Right renal cortex interstitium (tissue), 3 donors: ENCODE measurements around the gene PTPRT. TPM values are rescaled to one million over a fixed set of nuclear protein-coding genes. Genes with fewer than 3 reads are reported as not detected.
"Not testable (repeated sequence)": the region's sequence is repeated elsewhere in the genome, so short reads cannot be mapped to it uniquely, and the experiment has no call there.

Experiments used
- DNase-seq, 3 donors: peaks; one replicate each; pipeline ENCODE4 v3.0.0-alpha.2; 2013; ENCODE audit warnings: low read depth in 3 of 3, low spot score in 2 of 3
- polyA plus RNA-seq, 3 donors: library from polyadenylated mRNA; unstranded; fragments of 120-200 nt; gene quantifications; one replicate each; pipeline ENCODE4 v1.2.1, GENCODE V29; 2013; ENCODE audit not compliant: insufficient read length in 3 of 3

Gene PTPRT
- polyA plus RNA-seq, 3 donors, result 0.33 to 1.4 (median 1.0) TPM

DNA sequence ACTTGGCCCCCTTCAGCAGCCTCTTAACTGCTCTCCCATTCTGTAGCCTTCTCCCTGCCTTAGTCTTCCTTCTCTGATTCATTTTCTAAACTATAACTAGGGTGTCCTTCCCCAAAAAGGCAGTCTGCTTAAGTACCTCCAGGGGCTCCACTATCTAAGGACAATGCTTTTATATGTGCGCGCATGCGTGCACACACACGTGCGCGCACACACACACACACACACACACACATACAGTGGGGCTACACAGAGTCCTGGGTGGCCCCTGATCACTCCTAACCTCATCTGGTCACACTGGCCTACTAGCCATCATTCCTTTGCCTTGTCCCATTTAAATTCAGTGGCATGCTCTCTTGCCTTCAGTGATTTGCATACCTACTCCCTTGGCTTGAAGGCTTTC lies 917.2 kb downstream of the PTPRT start:
- DNase-seq, result no peak

DNA sequence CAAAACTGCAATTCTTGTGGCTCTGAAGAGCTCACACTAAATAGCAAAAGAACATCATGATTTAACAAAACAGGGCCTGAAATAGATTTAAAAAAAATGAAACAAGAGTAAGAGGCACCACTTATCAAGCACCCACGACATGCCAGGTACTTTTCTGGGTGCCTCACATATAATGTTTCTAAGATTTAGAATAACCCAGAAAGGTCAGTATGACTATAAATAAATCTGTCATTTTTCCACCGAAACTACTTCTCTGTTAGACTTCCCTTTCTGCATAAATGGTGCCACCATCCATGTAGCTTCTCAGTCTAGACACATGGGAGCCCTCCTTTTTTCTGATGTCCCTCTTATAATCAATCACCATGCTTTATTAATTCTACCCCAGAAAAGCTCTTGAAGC lies 919.2 kb downstream of the PTPRT start:
- no peak for DNase-seq

GRCh38 chr20:42267793-42268384 lies 921.8 kb downstream of the PTPRT start:
- no peak for DNase-seq

DNA sequence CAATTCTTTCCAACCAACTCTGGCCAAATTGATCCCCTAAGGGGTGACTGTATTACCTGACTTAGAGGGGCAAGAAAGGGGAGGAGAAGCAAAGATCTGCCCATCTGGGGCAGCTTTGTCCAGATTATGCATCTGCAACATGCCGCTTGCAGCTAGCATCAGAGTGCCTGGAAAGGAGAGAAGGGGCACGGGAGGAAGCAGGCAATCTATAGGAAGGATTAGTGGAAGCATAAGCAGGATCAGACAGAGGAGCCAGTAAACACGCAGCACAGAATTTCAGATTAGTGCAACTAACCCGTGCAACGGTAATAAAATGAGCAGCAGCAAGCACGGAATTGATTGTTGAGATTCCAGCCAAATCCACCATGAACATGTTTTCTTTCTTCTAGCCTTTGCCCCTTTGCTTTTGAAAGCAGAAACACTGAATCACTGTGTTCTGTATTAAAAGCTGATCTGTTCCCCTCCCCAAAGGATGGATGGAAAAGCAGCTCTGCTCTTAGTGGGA lies 927.9 kb downstream of the PTPRT start:
- DNase-seq, result no peak

DNA sequence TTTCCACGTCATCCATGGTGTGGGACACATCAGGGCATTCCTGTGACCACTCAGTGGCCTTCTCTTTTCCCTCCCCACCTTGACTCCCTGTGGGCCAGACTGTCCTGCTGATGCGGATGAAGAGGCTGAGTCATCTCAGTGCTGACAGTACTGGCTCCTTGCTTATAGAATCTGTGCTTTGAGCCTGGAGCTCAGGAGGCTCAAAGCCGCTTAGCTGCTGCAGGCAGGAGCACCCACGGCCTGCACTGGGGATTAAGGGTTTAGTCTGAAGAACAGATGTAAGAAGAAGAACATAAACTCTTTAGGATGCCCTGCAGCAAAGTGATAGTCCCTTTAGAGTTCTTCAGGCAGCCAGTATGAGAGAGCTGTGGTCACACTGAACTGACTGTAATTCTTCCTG lies 929.5 kb downstream of the PTPRT start:
- DNase-seq, result no peak

- DNase-seq, result no peak
These were observed 930.3 kb downstream of the PTPRT start for GRCh38 chr20:42259389-42259788.

- no peak for DNase-seq
These were observed 931.0 kb downstream of the PTPRT start for GRCh38 chr20:42258564-42259302.

DNA sequence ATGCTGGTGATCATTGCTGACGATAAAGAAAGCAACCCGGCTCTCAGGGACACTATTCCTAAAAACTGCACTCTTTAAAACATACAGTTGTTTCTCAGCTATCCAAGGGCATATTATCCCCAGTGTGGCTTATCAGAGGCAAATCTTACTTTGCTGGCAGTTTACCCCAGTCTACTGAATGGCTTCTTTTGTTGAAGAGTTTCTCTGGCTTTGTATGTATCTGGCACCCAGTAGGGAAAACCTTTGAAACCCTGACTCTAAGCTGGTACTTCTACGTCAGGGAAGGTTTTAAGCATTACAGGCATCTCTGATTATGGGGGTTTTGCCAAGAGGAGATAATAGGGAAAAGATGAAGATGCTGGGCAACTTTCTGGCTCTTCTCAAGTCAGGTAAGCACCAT lies 933.9 kb downstream of the PTPRT start:
- no peak for DNase-seq

DNA sequence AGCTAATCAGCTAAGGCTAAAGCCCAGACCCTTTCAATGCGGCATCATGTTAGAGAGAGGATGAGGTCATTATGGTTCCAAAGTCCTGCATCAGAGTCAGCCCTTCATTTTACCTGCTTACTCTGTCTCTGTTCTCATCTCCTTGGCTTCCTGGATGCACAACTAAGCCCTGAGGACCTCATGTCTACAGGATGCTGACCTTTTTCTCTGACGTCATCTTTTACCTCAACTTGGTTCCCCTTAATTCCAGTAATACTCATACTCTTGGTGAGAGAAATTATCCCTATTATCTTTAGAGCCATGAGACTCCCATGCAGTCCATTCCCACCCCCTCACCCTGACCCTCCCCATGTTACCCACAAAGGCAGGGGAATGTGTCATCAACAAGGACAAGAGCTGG lies 935.0 kb downstream of the PTPRT start:
- DNase-seq, result no peak

GRCh38 chr20:42252116-42252515 lies 937.6 kb downstream of the PTPRT start:
- no peak for DNase-seq

DNA sequence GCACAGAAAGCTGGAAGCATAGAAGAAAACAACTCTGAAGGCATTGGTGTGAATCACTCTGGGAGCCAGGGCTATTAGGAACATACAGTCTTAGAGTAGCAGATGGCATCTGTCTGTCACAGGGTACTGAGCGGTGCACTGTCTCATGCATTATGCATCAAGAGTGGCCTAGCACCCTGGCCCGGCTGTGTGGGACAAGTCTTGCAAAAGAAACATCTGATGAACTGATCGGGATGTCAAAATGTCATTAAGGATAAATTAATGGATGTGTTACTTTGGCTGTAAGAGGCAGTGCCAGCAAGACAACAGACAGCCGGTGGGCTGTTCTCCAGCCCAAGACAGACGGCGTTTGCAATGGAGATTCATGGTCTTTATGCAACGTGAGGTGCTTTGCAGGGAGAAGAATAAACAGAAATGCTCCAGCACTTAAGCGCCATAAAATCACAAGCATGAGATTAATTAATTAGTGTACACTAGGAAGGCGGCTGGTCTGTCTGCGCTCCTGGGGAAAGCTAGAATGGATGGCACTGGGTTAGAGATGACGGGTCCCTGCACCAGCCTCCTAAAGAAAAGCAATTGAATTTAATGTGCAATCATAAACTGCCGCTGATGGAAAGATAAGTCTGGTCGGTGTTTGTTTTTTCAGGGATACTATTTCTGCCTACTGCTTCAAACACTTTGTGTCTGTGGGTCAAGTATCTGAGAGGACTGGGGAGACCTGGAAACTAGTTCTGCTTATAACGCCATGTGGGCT lies 970.9 kb downstream of the PTPRT start:
- DNase-seq, result peak in 2 of 3 donors; percentile 4 to 6

DNA sequence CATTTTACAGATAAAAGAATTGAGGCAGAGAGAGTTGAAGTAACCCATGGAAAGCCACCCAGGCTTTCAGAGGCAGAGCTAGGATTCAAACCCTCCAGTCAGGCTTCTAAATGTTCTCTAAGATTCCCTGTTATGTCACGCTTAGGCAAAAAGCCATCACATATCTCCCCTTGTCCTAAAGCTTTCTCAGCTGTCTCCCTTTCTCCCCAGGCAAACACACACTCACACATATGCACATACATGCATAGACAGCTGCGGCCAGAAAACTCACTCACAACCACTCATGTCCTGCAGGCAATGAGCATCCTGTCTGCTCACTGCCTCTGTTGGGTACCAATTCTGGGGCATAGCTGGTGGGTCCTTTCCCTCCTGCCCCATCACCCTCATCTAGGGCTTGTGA lies 975.6 kb downstream of the PTPRT start:
- no peak for DNase-seq

GRCh38 chr20:42212391-42212790 lies 977.3 kb downstream of the PTPRT start:
- DNase-seq, result no peak

DNA sequence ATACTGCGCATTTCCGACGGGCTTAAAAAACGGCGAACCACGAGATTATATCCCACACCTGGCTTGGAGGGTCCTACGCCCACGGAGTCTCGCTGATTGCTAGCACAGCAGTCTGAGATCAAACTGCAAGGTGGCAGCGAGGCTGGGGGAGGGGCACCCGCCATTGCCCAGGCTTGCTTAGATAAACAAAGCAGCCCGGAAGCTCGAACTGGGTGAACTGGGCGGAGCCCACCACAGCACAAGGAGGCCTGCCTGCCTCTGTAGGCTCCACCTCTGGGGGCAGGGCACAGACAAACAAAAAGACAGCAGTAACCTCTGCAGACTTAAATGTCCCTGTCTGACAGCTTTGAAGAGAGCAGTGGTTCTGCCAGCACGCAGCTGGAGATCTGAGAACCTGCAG lies 983.1 kb downstream of the PTPRT start:
- not testable (repeated sequence) for DNase-seq

- peak in 2 of 3 donors; percentile 5 to 19 for DNase-seq
These were observed 985.5 kb downstream of the PTPRT start for GRCh38 chr20:42204109-42204660.

GRCh38 chr20:42197599-42197998 lies 992.1 kb downstream of the PTPRT start:
- DNase-seq, result no peak

DNA sequence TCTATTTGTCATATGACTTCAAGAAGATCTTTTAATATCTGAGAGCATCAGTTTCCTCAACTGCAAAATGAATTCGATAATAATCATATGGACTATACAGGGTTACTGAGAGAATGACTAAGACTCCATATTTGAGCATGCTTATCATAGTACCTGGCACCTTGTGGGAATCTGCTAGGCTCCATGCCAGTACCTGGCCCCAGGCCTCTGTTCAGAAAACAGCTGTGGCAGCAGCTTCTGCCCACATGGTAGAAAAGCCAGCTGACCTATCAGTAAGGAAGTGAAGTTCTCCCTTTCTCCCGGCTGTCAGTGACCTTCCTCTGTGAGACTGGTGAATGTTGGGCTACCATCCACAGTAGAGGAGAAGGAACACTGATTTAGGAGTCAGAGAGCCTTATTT lies 996.6 kb downstream of the PTPRT start:
- DNase-seq, result no peak

DNA sequence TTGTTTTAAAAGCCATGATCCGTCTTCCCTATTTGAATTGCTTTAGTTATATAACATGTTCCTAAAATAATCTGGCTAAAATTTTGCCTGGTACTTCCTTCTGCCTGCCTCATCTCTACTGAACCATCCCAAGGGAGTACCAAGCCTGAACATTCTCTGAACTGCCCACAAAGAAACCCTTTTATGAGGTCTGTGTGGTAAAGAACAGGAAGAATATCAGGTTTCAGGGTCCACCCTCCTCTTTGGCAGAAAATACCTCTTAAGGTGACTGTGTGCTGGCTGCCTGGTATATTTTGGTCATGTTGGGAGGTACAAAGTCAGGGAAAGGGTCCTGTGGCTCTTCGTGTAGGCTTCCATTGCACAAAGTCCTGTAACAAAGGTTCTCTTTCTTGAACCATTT lies 997.4 kb downstream of the PTPRT start:
- DNase-seq, result no peak

DNA sequence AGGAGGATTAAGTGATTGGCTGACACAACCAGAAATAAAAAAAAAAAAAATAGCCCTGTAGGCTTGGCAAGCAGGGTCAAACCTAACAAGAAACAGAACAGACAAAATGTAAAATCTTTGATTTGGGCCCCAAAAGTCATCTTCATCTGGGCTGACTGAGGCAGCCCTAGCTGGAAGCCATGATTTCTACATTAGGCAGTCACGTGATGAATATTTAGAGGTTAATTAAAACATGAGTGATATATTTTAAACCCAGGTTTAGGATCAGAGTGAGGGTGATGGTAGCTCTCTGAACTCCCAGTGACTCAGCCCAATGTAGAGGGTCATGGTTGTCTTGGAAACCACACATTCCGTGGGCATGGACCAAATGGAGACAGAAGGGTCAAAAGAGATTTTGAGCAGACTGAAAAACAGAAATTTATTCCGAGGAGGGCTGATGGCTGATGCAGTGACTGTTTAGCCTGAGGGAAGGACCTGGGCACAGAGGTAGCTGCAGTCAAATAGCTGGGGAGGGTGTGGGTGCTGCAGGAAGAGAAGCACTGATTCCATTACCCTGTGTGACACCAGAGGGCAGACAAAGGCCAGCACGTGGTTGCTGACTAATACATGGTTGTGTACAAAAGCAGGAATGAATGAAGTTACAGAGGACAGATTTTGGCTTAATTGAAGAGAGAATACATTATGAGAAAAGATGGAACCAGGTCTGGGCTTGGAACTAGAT lies 998.4 kb downstream of the PTPRT start:
- DNase-seq, result no peak

DNA sequence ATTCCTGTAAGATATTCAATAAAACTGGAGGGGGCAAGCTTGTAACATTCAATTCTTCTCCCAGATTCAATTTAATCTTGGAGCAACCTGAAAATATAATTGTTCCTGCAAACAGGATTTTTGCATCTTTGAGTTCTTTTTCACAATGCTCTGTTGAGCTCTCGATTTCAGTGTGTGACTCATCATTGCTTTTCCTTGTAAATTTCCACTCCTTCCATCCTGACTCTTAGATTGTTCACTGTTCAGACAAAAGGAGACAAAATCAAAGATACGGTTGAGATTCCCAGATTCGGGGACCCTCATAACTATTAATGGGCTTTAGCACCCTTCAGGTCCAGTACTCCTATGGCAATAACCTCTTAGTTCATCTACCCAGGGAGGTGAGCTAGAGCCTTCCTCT lies 999.6 kb downstream of the PTPRT start:
- no peak for DNase-seq

DNA sequence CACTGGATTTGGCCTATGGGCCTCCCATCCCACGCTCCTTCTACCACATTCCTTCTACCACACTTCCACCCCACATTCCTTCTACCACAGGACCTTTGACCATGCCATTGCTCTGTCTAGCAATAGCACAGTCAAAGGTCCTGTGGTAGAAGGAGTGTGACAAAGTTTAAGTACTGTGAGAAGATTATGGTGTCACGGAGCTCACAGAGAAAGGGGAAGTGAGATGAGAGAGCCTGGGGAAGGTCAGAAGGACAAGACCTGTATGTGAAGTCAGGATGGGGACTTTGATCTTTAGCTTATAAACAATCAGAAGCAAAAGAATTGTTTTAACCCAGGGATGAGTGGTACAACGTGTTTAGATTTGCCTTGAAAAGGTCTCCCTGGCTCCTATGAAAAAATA lies 1003.4 kb downstream of the PTPRT start:
- no peak for DNase-seq
